ENCODE results near the gene CNOT3. TPM values are rescaled to one million over a fixed set of nuclear protein-coding genes. Genes with fewer than 3 reads are reported as not detected.
A peak's percentile ranks its signal among the peaks of the same experiment; 100 is the strongest.

Gene CNOT3
- total and polyA plus RNA-seq, 2 experiments from 2014 or later: 39.7 to 47.0 TPM

- no peak for TF ChIP-seq CTCF (conservative IDR thresholded peaks at IDR 0.05; ENCODE audit: low read depth in 2 of 2)
- no peak for TF ChIP-seq ZNF331 (CRISPR knock-in tag; IDR thresholded peaks at IDR 0.05; ENCODE audit: low read depth)
- no peak for TF ChIP-seq ETS1 (IDR thresholded peaks at IDR 0.05)
- TF ChIP-seq STAT1 (IDR thresholded peaks at IDR 0.05; ENCODE audit: unreplicated experiment): no peak
- no peak for TF ChIP-seq EZH2 (IDR thresholded peaks at IDR 0.05; ENCODE audit: low read depth, unreplicated experiment)
- TF ChIP-seq EZH2phosphoT487 (IDR thresholded peaks at IDR 0.05; ENCODE audit: unreplicated experiment): no peak
- TF ChIP-seq REST (IDR thresholded peaks at IDR 0.05; ENCODE audit: unreplicated experiment): no peak
Measured at GRCh38 chr19:54173951-54174834, 36.6 kb downstream of the CNOT3 start (continued).

- no peaks in the 10 kb centered on the region; the same call in 1 of the 3 replicates for H3K9me3 Mint-ChIP-seq
- TF ChIP-seq CREB1 (CRISPR knock-in tag; IDR thresholded peaks at IDR 0.05; ENCODE audit: low read depth): 0 out of 2 replicates have a peak, but pooled peaks have one; percentile 14
- peak; percentile 98 for TF ChIP-seq ETS1 (IDR thresholded peaks at IDR 0.05)
- no peak for TF ChIP-seq EZH2 (IDR thresholded peaks at IDR 0.05; ENCODE audit: low read depth, unreplicated experiment)
Measured at GRCh38 chr19:54178581-54179261, 41.2 kb downstream of the CNOT3 start.

More at GRCh38 chr19:54178581-54179261, 41.2 kb downstream of the CNOT3 start:
- Mint-ChIP-seq H3K27me3 (ENCODE audit: insufficient read depth, low read depth, poor library complexity) (peaks cover 25% of the 10 kb centered on the region), H3K27ac (peak overlapping the region; percentile 59), H3K4me1 (peaks cover 14% of the 10 kb centered on the region), H3K4me3 (peak overlapping the region; percentile 46), H3K36me3 (ENCODE audit: low read depth) (peaks cover 32% of the 10 kb centered on the region)
- Histone ChIP-seq H2AFZ (no peak overlapping the region), H3K27ac (ENCODE audit: low read depth) (no peak overlapping the region), H3F3A (replicated peaks; ENCODE audit: low read depth) (peaks cover 11% of the 10 kb centered on the region), H3K4me3 (peak overlapping the region; percentile 27; the same call in 1 of the 2 replicates), H4K20me1 (replicated peaks; ENCODE audit: insufficient read depth) (peaks cover 13% of the 10 kb centered on the region), H3K4me1 (ENCODE audit: insufficient read depth) (peaks cover 2% of the 10 kb centered on the region; the same call in 1 of the 2 replicates), H3K4me2 (peak overlapping the region; percentile 65; the same call in 1 of the 2 replicates), H3K27me3 (ENCODE audit: insufficient read depth) (no peaks in the 10 kb centered on the region), H3K79me2 (replicated peaks; ENCODE audit: insufficient read depth) (no peaks in the 10 kb centered on the region), H3K36me3 (ENCODE audit: insufficient read depth) (peaks cover 9% of the 10 kb centered on the region; the same call in 1 of the 2 replicates), H3K9me2 (ENCODE audit: insufficient read depth) (no peaks in the 10 kb centered on the region)
- ATAC-seq (peak; percentile 82), DNase-seq (ENCODE audit: low spot score) (peak; percentile 91)
